SKM-1 treated with dmso at 0.1 percent for 144 hours (cell line): ENCODE results near the gene NAALADL2.

Experiments used
- DNase-seq: peaks from one replicate; lab custom pipeline; 2025; ENCODE audit not compliant: unreplicated experiment; lab: John Stamatoyannopoulos, UW

Gene NAALADL2

GRCh38 chr3:175619369-175619768 lies 760.2 kb downstream of the NAALADL2 start:
- no peak for DNase-seq

DNA sequence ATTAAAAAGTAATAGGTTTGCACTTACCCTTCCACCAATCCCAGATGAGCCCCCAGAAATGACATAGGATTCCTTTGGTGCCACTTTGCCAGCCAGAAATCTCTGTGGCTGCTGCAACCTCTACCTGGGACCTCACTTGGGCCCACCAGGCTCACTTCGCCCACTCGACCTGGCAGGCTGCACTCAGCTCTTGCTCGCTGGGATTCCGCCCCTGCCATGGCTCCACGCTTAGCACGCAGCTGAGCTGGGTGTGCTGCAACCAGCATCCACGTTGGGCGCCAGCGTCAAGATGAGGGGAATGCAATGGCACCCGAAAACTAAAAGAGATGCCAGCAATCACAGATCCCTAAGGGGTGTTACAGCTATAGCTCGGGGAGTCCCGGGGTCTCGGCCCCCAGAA lies 761.0 kb downstream of the NAALADL2 start:
- no peak for DNase-seq

DNA sequence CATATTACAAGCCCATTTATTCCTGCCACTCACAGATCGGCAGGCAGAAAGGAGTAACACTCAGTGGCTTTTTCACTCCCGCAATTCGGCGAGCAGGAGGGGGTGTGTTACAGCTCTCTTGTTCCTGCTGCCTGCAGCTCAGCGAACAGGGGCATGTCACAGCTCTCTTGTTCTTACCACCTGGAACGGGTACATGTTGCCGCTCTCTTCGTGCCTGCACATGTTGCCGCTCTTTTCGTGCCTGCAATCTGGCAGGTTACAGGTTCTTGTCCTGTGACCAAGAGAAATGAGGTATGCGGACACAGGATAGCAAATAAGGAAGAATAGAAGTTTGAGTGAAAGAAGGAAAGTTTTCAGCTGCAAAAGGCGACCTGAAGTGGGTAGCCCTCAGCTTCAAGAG lies 761.4 kb downstream of the NAALADL2 start:
- no peak for DNase-seq

DNA sequence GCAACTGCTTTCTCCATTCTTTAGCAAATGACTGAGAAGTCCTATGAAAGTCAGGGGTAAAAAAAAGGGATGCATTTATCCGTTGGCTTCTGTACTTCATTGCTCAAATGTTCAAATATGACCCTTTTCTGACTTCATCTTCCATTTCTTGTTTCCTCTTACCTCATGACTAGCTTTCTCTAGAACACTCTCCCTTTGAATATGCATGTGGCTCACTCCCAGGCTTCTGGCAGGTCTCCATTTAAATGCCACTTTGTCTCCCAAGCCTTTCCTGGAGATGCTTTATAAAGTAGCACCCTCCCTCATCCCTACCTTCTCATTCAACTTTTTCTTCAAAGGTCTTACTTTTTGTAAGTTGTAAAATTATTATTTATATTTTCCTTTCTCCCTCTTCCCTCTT lies 781.8 kb downstream of the NAALADL2 start:
- no peak for DNase-seq

- no peak for DNase-seq
Observed at GRCh38 chr3:175646865-175647264, 787.7 kb downstream of the NAALADL2 start.

GRCh38 chr3:175648899-175649298 lies 789.8 kb downstream of the NAALADL2 start:
- DNase-seq = no peak

DNA sequence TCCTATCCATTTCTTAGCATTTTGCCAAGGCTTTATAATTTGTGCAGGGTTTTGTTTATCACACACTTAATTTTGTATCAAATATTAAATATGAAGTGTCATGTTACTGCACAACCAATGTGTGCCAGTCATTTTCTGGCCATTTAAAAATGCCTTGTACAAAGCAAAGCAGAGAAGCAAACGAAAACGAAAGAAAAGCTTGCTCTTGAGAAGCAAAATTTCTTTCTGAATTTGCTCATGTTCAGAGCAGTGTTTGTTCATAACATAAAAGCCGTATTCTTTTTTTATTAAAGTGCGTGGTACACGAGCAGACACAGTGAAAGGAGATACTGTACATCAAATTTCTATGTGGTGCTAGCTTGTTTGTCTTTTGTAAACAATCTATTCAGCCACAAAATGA lies 792.6 kb downstream of the NAALADL2 start:
- DNase-seq = no peak

GRCh38 chr3:175655351-175655750 lies 796.2 kb downstream of the NAALADL2 start:
- DNase-seq = no peak

DNA sequence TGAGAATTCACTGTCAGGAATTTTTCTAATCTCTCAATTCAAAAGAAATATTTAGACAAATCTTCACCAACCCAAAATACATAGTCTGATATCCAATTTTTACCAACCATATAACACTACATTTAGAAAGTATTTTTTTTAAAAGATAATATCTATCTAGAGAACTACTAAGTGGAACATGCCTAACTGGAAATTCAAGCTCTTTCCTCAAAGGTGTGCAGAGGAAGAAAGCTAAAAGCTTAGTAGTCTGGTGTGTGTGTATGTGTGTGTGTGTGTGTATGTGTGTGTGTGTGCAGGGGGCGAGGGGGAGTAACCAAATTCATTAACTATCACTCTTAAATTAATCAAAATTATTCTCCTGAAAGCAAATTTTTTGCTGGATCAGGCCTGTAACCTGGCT lies 797.3 kb downstream of the NAALADL2 start:
- DNase-seq = no peak

DNA sequence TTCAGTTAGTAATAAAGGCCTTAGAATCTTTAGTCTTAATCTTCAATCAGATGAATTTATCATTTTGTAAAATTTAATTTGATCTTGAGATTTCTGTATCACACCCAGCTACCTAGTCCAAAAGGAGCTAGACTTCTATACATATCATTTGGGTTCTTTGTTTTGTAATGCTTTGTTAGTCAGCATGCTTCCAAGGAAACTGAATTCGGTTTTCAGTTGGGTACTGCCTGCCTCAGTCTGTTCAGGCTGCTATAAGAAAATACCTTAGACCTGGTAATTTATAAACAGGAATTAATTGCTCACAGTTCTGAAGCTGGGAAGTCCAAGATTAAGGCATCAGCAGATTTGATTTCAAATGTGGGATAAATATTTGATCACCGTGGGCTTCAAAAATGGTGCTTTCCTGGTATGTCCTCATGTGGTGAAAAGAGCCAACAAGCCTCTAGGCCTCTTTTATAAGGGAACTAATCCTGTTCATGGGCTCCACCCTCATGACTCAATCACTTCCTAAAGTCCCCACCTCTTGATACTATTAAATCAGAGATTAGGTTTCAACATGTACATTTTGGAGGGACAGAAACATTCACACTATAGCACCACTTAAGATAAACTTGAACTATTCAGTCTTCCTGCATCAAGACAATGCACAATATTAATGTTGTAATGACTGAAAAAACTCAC lies 800.7 kb downstream of the NAALADL2 start:
- no peak for DNase-seq

DNA sequence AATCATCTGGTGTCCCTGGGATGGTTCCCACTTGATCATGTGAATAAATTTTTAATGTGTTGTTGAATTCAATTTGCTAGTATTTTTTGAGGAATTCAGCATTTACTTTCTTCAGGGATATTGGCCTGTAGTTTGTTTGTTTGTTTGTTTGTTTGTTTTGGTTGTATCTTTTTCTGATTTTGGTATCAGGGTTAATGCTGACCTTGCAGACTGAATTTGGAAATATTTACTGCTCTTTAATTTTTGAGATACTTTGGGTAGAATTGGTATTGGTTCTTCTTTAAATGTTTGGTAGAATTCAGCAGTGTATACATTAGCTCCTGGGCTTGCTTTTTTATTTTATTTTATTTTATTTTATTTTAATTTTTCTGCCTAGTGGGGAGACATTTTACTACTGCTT lies 803.7 kb downstream of the NAALADL2 start:
- no peak for DNase-seq

GRCh38 chr3:175664911-175665310 lies 805.8 kb downstream of the NAALADL2 start:
- DNase-seq = no peak

- DNase-seq = no peak
Observed at GRCh38 chr3:175668300-175668699, 809.2 kb downstream of the NAALADL2 start.

GRCh38 chr3:175670557-175670956 lies 811.4 kb downstream of the NAALADL2 start:
- no peak for DNase-seq

GRCh38 chr3:175672119-175672689 lies 813.1 kb downstream of the NAALADL2 start:
- no peak for DNase-seq

DNA sequence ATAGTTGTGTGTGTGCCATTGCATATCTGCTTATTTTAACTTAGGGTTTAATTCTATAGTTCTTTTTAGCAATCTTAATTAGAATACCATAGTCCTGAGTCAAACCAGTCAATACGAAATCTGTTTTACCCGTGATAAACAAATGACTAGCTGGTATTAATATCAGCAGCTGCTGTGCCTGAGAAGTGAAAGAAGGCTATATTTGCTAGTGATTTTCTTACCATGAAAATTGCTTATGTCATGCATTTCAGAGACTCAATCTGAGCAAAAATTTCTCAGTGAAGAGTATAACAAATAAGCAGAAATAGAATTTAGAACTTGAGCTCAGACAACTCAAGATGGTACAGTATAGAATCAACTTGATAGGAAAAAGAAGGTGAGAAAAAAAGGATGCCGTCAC lies 820.4 kb downstream of the NAALADL2 start:
- no peak for DNase-seq

GRCh38 chr3:175692256-175692655 lies 833.1 kb downstream of the NAALADL2 start:
- no peak for DNase-seq

DNA sequence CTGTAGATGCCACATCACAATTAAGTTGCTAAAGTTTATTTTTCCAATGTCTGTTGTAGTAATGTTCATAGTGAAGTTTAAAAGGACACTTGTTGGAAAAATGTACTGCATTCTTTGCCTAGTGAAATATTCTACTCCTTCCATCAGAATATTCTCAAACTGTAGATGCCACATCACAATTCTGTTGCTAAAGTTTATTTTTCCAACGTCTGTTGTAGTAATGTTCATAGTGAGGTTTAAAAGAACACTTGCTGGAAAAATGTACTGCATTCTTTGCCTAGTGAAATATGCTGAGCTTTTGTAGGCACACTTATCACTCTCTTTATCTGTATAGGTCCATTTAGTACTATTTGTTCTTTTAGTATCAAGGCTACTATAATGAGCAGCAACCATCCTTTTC lies 836.1 kb downstream of the NAALADL2 start:
- no peak for DNase-seq

GRCh38 chr3:175702956-175703355 lies 843.8 kb downstream of the NAALADL2 start:
- DNase-seq = no peak

- no peak for DNase-seq
Observed at GRCh38 chr3:175704366-175705055, 845.4 kb downstream of the NAALADL2 start.

DNA sequence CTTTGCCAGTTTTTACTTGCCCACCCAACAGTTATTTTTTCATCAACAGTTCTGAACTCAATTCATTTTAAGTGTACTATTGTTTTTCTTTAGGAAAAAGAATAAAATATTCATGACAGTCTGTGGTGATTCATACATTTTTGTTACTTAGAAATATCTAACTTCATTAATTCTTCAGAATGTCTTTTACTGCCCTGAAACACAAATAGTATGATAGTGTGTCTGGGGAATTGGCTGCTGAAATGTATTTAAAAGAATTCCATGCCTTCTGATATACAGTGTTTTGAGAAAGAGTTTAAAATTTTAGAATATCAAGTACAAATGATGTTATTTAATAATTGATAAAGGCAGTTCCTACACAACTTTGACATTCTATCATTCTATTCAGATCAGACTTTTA lies 854.1 kb downstream of the NAALADL2 start:
- no peak for DNase-seq

DNA sequence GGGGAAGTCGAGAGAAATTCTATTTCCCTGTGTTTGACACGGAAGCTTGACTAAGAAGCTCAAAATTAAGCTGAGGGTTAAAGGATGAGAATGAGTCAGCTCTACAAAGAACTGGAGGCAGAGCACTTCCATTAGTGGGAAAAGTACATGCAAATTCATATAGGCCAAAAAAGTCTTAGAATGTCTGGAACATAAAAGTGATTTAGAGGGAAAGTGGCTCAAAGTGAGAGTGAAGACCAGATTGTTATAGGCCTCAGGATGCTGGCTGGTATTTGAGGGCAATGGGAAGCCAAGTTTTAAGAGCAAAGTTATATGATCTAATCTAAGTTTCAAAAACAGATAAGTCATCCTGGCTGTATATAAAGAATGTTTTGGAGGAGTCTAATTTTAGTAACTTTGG lies 857.3 kb downstream of the NAALADL2 start:
- no peak for DNase-seq

GRCh38 chr3:175726228-175726627 lies 867.1 kb downstream of the NAALADL2 start:
- no peak for DNase-seq
